ENCODE measurements around the gene KIF26A.

KIF26A gene

GRCh38 chr14:104125011-104125410 lies 13.4 kb upstream of the KIF26A start:
- no peak for DNase-seq (ENCODE audit: low read depth, low spot score)
- H3K27ac ChIP-seq: no peak overlapping the region

DNA sequence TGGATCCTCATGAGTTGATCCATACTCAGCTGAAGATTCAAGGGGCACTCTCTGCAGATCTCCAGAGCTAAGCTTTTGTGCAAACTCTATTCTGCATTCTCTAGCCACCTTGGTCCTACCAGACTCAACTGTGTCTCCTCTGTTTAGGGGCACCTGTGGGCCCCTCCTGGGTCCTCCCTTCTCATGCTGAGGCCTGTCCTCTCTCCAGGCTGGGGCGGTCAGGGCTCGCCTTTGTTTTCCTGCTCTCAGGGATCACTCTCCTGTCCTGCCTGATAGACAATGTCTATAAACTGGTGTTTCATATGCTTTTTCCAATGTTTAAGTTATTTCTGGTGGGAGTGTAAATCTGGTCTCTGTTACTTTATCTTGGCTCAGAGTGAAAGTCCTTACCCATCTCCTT lies 11.6 kb upstream of the KIF26A start:
- H3K27ac ChIP-seq: no peak overlapping the region
- DNase-seq (ENCODE audit: low read depth, low spot score): no peak

- no peak overlapping the region for H3K27ac ChIP-seq
- no peak for DNase-seq (ENCODE audit: low read depth, low spot score)
These were observed 9.4 kb upstream of the KIF26A start for GRCh38 chr14:104128981-104129380.

GRCh38 chr14:104129556-104129955 lies 8.8 kb upstream of the KIF26A start:
- DNase-seq (ENCODE audit: low read depth, low spot score): no peak
- no peak overlapping the region for H3K27ac ChIP-seq

- no peak for DNase-seq (ENCODE audit: low read depth, low spot score)
- no peak overlapping the region for H3K27ac ChIP-seq
These were observed 7.3 kb upstream of the KIF26A start for GRCh38 chr14:104130974-104131651.

DNA sequence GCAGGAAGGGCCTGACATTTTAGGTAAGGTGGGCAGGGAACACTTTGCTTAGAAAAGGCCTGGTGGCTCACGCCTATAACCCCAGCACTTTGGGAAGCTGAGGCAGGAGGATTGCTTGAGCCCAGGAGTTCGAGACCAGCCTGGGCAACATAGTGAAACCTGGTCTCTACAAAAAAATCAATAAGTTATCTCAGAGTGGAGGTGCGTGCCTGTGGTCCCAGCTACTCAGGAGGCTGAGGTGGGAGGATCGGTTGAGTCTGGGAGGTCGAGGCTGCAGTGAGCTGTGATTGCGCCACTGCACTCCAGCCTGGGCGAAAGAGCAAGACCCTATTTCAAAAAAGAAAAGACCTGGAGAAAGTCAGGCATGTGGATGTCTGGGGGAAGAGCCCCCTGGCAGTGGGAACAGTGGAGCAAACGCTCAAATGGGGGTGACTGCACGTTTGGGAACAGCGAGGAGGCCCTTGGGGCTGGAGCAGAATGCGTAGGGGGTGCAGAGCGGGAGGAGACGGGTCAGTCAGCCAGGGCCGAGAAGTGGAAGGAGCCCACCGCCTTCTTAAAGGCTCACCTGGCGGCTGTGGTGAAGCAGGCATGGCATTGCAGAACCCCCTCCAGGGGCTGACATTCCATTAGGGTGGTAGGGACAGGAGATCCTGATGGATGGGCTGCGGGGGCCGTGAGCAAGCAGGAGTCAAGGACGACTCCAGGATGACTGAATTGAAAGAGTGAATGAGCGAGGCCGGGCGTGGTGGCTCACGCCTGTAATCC lies 6.2 kb upstream of the KIF26A start:
- H3K27ac ChIP-seq: no peak overlapping the region
- DNase-seq (ENCODE audit: low read depth, low spot score): no peak

DNA sequence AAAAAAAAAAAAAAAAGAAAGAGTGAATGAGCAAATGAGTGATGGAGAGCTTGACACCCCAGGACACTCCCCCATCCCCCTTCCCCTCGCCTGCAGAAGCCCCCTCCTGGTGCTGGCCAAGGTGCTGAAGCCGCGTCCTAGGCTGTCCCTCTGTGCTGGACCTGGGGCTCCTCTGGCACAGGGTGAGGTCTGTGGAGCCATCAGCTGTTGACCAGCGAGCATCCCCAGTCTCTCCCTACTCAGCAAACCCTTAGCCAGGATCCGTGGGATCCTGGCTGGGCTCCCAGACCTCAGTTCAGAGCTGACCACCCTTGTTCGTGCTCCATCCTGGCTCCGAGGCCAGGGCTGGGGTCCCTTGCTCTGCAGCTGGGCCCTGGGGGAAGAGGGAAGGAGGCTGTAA lies 5.4 kb upstream of the KIF26A start:
- no peak for DNase-seq (ENCODE audit: low read depth, low spot score)
- H3K27ac ChIP-seq: no peak overlapping the region

GRCh38 chr14:104133496-104133895 lies 4.9 kb upstream of the KIF26A start:
- DNase-seq (ENCODE audit: low read depth, low spot score): no peak
- no peak overlapping the region for H3K27ac ChIP-seq

DNA sequence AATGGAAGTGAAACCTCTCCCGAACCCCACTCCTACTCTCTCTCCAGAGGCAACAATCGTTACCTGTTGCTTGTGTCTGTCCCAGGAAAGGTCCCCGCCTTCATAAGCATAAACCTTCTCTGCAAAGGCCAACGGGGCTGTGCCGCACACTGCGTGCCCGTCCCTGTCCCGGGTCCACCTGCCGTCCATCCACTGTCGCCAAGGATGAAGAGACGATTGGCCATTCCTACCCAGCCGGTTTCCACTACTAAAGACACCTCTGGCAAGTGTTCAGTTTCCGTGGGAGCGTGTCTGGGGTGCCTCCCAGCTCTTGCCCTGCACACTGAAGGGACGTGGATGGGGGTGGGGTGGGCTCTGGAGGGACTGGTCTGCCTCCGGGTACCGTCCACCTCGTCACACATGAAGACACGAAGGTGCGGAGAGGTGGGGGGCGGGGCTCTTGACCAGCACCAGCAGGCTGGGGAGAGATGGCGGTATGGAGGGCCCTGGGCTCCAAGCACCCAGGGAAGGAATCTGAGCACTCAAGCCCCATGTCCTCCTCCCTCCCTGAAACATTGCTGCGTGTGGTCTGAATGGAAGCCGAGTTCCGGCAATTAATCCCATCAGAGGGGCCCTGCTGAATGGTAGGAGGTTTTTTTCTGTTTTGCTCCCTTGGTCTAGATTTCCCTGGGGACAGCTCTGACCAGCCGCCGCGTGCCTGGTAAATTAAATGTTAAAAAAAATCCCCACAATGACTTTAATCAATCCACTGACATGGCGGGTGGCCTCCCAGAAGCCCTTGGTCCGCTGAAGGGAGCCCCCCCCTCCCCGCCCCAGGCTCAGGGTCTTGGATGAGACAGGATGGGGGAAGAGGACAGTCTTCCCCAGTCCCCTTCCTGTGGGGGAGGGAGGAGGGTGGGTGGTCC lies 4.1 kb upstream of the KIF26A start:
- no peak overlapping the region for H3K27ac ChIP-seq
- DNase-seq (ENCODE audit: low read depth, low spot score): no peak

DNA sequence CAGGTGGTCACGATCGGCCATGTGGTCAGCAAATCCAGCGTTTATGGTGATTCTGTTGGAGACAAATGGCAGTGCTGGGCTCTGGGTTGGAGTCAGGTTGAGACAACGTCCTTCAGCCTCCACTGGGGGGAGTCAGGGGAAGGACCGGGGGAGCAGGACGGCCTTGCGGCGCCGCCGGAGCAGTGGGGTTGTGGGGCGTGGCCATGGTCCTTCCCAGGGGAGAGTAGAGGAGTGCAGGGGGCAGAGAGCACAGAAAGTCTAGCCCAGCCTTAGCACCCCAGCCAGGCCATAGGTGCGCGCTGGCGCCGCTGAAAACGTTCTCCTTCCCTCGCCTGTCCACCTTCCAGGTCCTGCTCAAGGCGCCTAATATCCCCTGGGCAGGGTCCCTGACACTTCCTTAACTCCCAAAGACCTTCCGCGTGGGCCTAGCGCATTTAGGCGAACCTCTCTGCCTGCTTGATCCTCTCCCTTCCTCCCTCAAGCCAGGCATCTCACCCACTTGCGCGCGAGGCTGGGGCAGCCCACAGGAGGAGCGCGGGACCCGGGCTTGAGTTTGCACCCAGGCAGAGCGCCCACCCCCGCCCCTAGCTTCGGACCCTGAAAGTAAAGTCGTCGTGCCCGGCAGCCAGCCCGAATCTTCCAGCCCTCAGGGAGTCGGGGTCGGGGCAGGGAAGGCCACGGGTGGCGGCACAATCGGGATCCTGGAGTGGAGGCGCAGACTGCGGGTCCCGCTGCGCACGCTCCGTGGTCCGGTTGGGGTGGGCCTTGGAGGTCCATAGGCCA lies 3.1 kb upstream of the KIF26A start:
- H3K27ac ChIP-seq: no peak overlapping the region
- DNase-seq (ENCODE audit: low read depth, low spot score): no peak

GRCh38 chr14:104135904-104136471 lies 2.4 kb upstream of the KIF26A start:
- H3K27ac ChIP-seq: no peak overlapping the region
- no peak for DNase-seq (ENCODE audit: low read depth, low spot score)

GRCh38 chr14:104136472-104137296 lies 1.7 kb upstream of the KIF26A start:
- DNase-seq (ENCODE audit: low read depth, low spot score): no peak
- no peak overlapping the region for H3K27ac ChIP-seq

- no peak overlapping the region for H3K27ac ChIP-seq
- no peak for DNase-seq (ENCODE audit: low read depth, low spot score)
These were observed 890 bp upstream of the KIF26A start for GRCh38 chr14:104137297-104138097.

DNA sequence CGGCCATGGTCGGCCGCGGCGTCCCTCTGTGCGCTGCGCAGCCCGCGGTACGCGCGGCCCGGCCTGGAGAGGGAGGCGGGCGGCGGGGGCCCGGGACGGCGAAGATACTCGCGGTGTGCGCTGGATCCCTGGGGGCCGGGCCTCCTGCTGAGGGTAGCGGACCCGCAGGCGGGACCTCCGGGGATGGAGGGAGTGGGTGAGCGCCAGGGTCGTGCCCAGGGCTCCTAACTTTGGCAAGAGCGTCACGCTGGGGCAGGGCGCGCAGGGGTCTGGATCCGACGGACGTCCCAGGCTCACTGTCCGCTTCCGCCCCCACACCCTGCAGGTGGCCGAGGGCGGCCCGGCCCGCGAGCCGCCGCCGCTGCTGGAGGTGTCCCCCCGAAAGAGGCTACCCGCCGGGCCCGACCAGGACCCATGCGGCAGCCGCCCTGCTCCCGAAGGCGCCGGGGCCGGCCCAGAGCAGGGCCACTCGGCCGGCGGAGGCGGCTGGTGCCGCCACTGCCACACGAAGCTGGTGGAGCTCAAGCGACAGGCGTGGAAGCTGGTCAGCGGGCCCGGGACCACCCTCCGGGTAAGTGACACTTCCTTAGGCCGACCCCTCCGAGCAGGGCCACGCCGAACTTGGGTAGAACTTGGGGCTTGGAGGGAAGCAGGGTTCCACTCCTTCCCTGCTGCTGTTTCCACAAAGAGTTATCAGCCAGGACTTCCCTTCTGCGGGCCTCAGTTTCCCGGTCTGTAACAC lies 502 bp downstream of the KIF26A start:
- no peak overlapping the region for H3K27ac ChIP-seq
- no peak for DNase-seq (ENCODE audit: low read depth, low spot score)

DNA sequence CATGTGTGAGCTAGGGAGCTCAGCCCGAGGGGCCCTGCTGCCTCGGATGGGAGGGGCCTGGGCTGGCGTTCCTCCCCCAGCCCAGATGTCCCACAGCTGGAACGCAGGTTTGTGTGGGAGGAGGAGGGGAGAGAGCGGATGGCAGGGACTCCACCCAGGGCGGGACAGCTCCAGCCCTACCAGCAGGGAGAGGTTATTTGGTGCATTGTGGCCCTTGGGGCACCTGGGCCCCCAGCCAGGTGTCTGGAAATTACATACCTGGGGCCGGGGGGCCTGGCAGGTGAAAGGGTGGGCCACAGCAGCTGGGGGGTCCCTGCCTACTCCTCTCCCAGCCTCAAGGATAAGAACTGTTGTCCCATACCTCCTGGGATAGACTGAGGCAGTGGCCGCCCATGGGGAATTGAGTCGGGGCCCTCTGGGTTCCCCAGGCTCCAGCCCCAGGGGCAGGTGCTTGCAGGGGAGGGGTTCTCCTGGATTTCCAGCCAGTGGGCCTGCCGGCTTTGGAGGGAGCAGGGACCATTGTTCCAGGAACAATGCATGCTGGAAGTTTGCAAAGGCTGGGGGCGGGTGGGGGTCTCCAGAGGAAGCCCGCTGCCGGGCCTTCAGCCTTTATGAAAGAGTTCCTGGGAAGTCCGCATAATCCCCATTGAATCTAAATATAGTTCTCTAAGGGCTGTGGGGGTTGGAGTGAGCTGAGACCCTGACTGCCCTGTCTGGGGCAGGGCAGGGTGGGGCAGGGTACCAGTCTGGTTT lies 1.2 kb downstream of the KIF26A start:
- no peak overlapping the region for H3K27ac ChIP-seq
- DNase-seq (ENCODE audit: low read depth, low spot score): no peak

DNA sequence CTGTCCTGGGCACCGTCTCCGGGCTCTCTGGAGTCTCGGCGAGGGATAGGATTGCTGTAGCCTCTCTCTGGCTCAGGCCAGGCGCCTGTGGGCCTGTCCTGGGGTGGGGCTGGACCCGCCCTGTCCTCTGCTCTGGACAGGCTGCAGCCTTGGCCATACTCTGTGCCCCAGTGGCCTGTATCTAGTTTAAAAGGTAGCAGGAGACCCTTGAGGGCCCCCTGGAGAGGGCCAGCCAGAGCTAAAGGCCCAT lies 1.8 kb downstream of the KIF26A start:
- DNase-seq (ENCODE audit: low read depth, low spot score): no peak
- H3K27ac ChIP-seq: no peak overlapping the region

All from epithelial cell of prostate (primary cell).